A549 (cell line): ENCODE results near the gene ALG2.

Experiments
- EP300 ChIP-seq, 2 experiments: fragments of >200 bp; sonication (Bioruptor Twin); formaldehyde crosslinking; IDR thresholded peaks; 2 replicates in 1 of 2; 3 replicates in 1 of 2; pipeline ENCODE4 v1.6.1; 2016 to 2017
- REST ChIP-seq: fragments of 200-600 bp; sonication (generic); IDR thresholded peaks from 2 replicates; pipeline ENCODE4 v1.6.1; 2016; ENCODE audit warnings: antibody characterized with exemption, mild to moderate bottlenecking, moderate library complexity
- RFX5 ChIP-seq: fragments of 450-650 bp; IDR thresholded peaks from 2 replicates; pipeline ENCODE4 v1.7.1; 2014; ENCODE audit warnings: antibody characterized with exemption, mild to moderate bottlenecking, moderate library complexity
- RNF2 ChIP-seq: fragments of 200-600 bp; sonication (generic); IDR thresholded peaks from 2 replicates; pipeline ENCODE4 v1.6.1; 2016; ENCODE audit warnings: low read depth, mild to moderate bottlenecking, antibody characterized with exemption, moderate library complexity, borderline replicate concordance
- SMC3 ChIP-seq: fragments of >200 bp; sonication (Bioruptor Twin); formaldehyde crosslinking; IDR thresholded peaks from 3 replicates; pipeline ENCODE4 v1.6.1; 2018; ENCODE audit warnings: inconsistent platforms
- USF2 ChIP-seq: fragments of 450-650 bp; IDR thresholded peaks from 2 replicates; pipeline ENCODE4 v1.6.1; 2014; ENCODE audit warnings: antibody characterized with exemption

GRCh38 chr9:99253134-99253533, 31.4 kb upstream of the ALG2 start:
- no peak for TF ChIP-seq EP300 (IDR thresholded peaks at IDR 0.05)
- TF ChIP-seq USF2, result no peak
- no peak for TF ChIP-seq RFX5
- TF ChIP-seq REST, result no peak
- no peak for TF ChIP-seq SMC3
- TF ChIP-seq RNF2, result no peak
